GM12873 (cell line): ENCODE results near the gene CNN2.

Source experiments
- TF ChIP-seq, protein P1 (sequence below): IDR thresholded peaks from 2 replicates; pipeline ENCODE4 v1.5.1; 2012; ENCODE audit warnings: low read depth, mild to moderate bottlenecking, moderate library complexity, low read length, control low read depth; ENCODE audit not compliant: insufficient read depth; ENCODE audit errors: missing control alignments

CNN2 gene

DNA sequence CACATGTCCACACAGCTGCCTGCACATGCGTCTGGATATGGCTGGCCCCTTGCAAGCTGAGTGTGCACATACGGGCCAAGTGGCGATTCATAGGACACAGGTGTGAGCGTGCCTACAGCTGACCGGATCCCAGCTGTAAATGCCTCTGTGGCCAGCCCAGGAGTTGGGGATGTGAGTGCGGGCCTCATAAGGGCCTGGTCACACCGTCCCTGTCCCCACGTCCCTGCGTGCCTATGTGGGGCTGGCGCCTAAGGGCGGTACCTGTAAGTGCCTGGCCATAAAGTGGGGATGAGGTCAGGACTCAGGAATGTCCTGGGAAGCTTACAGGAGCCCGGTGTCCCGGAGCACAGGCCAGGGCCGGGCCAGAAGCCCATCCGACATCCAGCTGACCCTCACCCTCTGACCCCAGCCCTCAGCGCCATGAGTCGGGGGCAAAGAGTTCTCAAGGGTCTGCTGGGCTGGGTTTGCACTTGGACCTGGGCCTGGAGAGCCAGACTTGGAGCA, 39.2 kb downstream of the CNN2 start:
- TF ChIP-seq, protein P1, sequence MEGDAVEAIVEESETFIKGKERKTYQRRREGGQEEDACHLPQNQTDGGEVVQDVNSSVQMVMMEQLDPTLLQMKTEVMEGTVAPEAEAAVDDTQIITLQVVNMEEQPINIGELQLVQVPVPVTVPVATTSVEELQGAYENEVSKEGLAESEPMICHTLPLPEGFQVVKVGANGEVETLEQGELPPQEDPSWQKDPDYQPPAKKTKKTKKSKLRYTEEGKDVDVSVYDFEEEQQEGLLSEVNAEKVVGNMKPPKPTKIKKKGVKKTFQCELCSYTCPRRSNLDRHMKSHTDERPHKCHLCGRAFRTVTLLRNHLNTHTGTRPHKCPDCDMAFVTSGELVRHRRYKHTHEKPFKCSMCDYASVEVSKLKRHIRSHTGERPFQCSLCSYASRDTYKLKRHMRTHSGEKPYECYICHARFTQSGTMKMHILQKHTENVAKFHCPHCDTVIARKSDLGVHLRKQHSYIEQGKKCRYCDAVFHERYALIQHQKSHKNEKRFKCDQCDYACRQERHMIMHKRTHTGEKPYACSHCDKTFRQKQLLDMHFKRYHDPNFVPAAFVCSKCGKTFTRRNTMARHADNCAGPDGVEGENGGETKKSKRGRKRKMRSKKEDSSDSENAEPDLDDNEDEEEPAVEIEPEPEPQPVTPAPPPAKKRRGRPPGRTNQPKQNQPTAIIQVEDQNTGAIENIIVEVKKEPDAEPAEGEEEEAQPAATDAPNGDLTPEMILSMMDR = no peak

DNA sequence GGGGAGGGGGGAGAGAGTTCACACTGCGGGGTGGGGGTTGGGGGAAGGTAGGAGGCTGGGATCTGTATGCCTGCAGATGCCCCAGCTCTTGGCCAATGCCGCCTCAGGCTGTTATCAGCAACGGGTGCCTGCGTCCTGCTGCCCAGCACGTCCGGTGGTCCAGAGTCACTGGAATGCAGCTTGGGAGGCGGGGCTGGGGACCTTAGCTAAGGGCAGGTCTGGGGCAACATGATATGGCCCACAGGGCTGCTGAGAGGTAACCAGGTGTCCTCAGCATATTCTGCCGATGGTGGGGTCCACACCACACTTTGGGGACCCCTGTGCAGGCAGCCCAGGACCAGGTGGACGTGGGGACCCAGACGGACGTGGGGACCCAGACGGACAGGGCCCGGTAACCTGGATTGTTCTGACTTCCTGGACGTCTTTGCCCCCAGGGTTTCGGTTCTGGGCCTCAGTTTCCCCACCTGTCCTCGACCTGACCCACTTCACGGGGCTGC, 39.9 kb downstream of the CNN2 start:
- TF ChIP-seq, protein P1 = no peak

DNA sequence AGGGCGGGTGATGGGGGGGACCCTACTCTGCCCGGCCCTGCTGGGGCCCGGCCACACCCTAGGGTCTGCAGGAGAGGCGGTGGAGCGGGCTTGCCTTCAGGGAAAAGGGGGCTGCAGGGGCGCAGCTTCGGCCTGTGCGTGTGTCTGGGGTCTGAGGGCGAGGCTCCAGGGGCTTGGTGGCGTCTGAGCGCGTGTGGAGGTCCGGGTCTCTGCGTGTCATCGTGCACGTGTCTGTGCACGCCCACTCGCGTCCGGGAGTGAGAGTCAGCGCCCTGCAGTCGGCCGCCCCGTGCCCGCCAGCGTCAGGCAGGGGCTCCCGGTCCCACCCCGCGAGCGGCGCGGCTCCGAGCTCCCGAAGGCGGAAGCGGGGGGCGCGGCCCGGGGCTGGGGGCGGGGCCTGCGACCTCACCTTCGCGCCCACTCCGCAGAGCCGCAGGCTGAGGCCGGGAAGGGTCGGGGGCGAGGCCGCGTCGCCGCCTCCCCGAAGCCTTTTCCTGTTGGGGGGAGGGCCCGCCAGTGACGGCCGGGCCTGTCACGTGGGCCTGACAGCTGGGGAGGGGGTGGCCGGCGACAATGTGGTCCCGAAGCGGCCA, 40.4 kb downstream of the CNN2 start, which contains the start of gene ARHGAP45:
ARHGAP45 (plus strand) TSS at position 420 of the 593 bp plus-strand sequence. CDS start 239 bp downstream, outside the sequence.
- TF ChIP-seq, protein P1 = no peak

DNA sequence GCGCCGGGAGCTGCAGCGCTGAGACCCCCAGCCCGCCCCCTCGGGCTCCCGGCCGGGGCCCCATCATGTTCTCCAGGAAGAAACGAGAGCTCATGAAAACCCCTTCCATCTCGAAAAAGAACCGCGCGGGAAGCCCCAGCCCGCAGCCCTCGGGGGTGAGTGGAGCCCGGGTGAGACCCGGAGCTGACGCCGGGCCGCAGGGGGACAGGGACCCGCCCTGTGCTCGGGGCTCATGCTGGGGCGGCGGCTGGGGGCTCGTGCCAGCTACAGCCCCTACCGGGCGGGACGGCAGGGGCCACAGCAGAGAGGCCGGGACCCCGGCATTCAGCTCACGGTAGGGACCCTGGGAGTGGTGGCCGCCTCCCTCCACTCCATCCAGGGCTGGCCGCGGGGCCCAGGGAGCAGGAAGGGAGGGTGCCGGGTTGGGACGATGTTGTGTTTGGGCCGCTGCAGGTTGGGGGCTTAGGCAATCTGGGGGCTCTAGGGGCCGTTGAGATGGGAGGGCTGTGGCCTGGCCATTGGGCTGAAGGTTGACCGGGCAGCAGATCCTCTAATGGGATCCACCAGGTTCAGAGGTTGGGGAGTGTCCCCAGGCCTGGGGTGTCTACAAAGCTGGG, 41.0 kb downstream of the CNN2 start:
- TF ChIP-seq, protein P1 = no peak

DNA sequence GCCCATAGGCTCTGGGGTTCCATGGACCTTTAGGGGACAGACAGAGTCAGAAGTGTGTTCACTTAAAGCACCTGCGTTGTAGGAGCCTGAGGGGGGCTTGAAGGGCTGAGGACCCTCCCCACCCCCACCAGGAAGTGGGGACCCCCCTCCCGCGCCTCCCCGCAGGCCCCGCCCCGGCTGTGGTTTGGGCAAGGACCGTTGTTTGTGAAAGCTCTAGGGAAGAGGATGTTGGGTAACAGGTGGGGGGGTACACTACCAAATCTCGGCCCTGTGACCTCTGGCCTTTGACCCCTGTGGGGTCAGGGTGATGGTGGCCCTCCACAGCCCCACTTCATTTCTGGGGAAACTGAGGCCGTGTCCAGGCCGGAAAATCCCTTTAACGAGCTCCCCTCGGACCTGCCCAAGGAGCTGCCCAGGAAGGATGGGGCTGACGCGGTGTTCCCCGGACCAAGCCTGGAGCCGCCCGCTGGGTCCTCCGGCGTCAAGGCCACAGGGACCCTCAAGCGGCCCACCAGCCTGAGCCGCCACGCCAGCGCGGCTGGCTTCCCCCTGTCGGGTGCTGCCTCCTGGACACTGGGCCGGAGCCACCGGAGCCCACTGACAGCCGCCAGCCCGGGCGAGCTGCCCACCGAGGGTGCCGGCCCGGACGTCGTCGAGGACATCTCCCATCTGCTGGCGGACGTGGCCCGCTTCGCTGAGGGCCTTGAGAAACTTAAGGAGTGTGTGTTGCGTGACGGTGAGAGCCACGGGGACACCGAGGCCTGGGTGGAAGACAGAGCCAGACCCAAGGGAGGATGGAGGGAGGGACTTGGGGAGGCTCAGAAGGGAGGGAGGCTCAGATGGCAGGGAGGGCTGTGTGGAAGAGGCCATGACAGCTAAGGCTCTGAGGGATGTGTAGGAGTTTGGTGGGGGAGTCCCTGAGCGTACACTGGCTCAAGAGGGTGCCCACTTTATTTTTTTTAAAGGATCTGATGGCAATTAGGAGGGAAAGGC, 41.9 kb downstream of the CNN2 start:
- TF ChIP-seq, protein P1 = no peak

DNA sequence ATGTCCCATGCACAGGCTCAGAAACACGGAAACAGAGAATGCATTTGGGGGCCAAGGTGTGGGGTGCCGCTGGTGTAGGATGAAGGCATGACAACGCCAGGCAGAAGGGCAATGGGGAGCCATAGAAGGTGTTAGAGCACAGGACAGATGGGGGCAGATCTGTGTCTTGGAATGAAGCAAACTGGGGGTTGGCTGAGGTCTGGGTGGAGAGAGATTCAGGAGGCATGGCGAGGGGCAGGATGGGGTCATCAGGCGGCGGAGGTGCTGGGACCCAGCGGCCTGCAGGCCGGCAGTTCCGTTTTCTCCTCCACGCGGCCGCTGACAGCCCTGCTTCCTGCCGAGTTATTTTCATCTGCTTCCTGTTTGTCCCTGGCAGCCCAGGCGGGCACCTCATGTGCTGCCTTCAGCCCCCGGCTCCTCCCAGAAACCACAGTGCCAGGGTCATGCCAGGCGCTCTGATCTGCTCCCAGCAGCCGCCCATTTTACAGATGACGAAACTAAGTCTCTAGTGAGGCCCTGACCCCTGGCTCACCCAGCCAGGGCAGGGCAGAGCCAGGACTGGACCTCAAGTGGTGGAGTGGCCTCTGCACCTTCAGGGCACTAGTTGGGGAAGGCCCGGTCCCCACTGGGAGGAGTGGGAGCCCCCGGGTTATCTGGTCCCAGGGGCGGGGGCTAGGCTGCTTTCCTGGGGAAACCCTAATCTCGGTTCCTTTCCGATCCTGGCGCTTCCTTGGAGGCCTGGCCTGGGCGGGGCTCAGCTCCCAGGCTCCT, 42.8 kb downstream of the CNN2 start:
- TF ChIP-seq, protein P1 = no peak
